Measurements from ENCODE around the gene CMSS1. TPM values are rescaled to one million over a fixed set of nuclear protein-coding genes. Genes with fewer than 3 reads are reported as not detected.

CMSS1 gene
- total RNA-seq, 1 experiment from 2014 or later, result 117 TPM

DNA sequence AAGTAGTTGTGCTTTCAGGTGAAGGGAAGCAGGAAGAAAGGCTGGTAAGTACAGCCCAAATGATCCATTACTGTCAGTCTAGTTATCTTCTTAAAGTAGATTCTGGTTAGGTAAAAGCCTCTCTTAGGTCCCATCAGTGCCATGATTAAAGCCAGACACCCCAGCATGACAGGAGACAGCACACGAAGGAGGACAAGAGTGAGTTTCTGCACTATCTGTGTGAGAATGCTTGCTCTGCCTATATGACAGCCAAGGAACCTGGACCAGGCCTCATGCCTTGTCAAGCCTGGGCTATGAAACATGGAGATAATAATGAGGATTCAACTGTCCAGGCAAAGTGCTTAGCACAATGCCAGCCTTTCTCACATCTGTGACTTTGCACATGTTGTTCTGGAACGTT is 310.1 kb downstream of the CMSS1 start:
- Mint-ChIP-seq H3K27me3 (ENCODE audit: insufficient read depth, unreplicated experiment) (no peaks in the 10 kb centered on the region), H3K9me3 (ENCODE audit: unreplicated experiment) (no peaks in the 10 kb centered on the region), H3K36me3 (ENCODE audit: insufficient read depth, unreplicated experiment) (no peaks in the 10 kb centered on the region), H3K4me1 (ENCODE audit: insufficient read depth, unreplicated experiment) (peaks cover 11% of the 10 kb centered on the region), H3K27ac (ENCODE audit: low read depth, unreplicated experiment) (no peak overlapping the region), H3K4me3 (ENCODE audit: unreplicated experiment) (no peak overlapping the region)
- no peak for DNase-seq (ENCODE audit: unreplicated experiment)
- TF ChIP-seq, protein P1, sequence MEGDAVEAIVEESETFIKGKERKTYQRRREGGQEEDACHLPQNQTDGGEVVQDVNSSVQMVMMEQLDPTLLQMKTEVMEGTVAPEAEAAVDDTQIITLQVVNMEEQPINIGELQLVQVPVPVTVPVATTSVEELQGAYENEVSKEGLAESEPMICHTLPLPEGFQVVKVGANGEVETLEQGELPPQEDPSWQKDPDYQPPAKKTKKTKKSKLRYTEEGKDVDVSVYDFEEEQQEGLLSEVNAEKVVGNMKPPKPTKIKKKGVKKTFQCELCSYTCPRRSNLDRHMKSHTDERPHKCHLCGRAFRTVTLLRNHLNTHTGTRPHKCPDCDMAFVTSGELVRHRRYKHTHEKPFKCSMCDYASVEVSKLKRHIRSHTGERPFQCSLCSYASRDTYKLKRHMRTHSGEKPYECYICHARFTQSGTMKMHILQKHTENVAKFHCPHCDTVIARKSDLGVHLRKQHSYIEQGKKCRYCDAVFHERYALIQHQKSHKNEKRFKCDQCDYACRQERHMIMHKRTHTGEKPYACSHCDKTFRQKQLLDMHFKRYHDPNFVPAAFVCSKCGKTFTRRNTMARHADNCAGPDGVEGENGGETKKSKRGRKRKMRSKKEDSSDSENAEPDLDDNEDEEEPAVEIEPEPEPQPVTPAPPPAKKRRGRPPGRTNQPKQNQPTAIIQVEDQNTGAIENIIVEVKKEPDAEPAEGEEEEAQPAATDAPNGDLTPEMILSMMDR (IDR thresholded peaks at IDR 0.05; ENCODE audit: unreplicated experiment), result no peak
- ChIA-PET CTCF (no interaction called here), POLR2A (no interaction called here)
- BruUV-seq (replicated peaks), result no TSS peak
- intact Hi-C loops (cut with micrococcal nuclease), result no loop called here

DNA sequence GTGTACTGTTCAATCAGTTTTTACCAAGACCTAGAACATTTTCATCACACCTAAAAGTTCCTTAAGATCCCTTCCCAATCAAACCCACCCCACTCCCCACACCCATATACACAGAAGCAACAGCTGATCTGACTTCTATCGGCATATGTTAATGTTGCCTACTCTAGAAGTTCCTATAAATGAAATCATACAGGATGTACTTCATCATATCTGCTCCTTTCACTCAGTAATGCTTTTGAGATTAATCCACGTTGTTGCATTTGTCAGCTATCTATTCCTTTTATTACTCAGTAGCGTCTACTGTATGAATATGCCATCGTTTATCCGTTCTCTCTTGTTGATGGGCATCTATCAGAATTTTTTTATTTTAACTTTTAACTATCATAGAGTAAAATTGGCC is 310.9 kb downstream of the CMSS1 start:
- BruUV-seq (replicated peaks), result no TSS peak
- Mint-ChIP-seq H3K4me1 (ENCODE audit: insufficient read depth, unreplicated experiment) (peaks cover 11% of the 10 kb centered on the region), H3K27me3 (ENCODE audit: insufficient read depth, unreplicated experiment) (no peaks in the 10 kb centered on the region), H3K9me3 (ENCODE audit: unreplicated experiment) (no peaks in the 10 kb centered on the region), H3K4me3 (ENCODE audit: unreplicated experiment) (no peak overlapping the region), H3K36me3 (ENCODE audit: insufficient read depth, unreplicated experiment) (no peaks in the 10 kb centered on the region), H3K27ac (ENCODE audit: low read depth, unreplicated experiment) (no peak overlapping the region)
- no peak for DNase-seq (ENCODE audit: unreplicated experiment)
- TF ChIP-seq, protein P1 (IDR thresholded peaks at IDR 0.05; ENCODE audit: unreplicated experiment), result no peak
- ChIA-PET CTCF (no interaction called here), POLR2A (no interaction called here)
- intact Hi-C loops (cut with micrococcal nuclease), result no loop called here

DNA sequence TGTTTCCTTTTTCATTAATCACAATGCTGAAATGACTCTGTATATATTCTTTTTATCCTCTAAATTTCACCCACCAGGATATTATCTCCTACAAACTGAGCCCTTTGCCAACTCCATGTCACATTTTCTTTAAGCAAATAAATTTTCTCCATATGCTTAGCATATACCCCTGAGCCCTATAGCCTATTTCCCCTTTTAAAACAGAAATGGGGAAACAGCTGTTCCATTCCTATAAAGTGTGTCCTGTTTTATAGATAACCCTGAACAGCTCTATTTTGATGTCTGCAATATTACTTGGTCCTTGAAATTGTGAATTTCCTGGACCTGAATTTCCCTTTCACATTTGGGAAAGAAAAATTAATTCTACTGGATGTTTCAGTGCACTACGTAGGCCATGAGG is 312.3 kb downstream of the CMSS1 start:
- POLR2A ChIA-PET, result no interaction called here
- no TSS peak for BruUV-seq (replicated peaks)
- Mint-ChIP-seq H3K4me3 (ENCODE audit: unreplicated experiment) (no peak overlapping the region), H3K4me1 (ENCODE audit: insufficient read depth, unreplicated experiment) (peaks cover 9% of the 10 kb centered on the region), H3K27ac (ENCODE audit: low read depth, unreplicated experiment) (no peak overlapping the region), H3K27me3 (ENCODE audit: insufficient read depth, unreplicated experiment) (no peaks in the 10 kb centered on the region), H3K9me3 (ENCODE audit: unreplicated experiment) (no peaks in the 10 kb centered on the region), H3K36me3 (ENCODE audit: insufficient read depth, unreplicated experiment) (no peaks in the 10 kb centered on the region)
- CTCF ChIA-PET, result interaction anchor here (0.6 to 0.8 kb wide), 4 partner anchors 59 to 612 kb away, joined by 3 read pairs; no protein-coding TSS in a partner anchor
- DNase-seq (ENCODE audit: unreplicated experiment), result no peak
- TF ChIP-seq, protein P1 (IDR thresholded peaks at IDR 0.05; ENCODE audit: unreplicated experiment), result no peak
- intact Hi-C loops (cut with micrococcal nuclease), result no loop called here

DNA sequence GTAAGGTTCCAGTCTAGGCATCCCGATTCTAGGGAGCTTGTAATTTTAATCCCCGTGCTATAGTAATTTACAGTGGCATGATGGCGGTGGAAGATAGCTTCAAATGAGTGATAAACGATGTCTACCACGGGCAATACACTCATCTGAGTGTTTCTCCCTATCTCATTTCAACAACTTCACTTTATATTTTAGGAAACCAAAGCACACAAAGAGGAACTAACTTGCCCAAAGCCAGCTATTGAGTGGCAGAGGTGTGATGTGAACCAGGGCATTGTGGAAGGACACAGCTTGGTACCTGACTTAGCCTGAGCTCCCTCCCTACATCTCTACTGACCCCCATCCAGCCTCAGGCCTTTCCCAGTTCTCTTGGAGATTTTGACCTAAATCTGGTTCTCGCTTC is 313.6 kb downstream of the CMSS1 start:
- Mint-ChIP-seq H3K4me1 (ENCODE audit: insufficient read depth, unreplicated experiment) (no peaks in the 10 kb centered on the region), H3K4me3 (ENCODE audit: unreplicated experiment) (no peak overlapping the region), H3K27me3 (ENCODE audit: insufficient read depth, unreplicated experiment) (no peaks in the 10 kb centered on the region), H3K9me3 (ENCODE audit: unreplicated experiment) (no peaks in the 10 kb centered on the region), H3K36me3 (ENCODE audit: insufficient read depth, unreplicated experiment) (no peaks in the 10 kb centered on the region), H3K27ac (ENCODE audit: low read depth, unreplicated experiment) (no peak overlapping the region)
- TF ChIP-seq, protein P1 (IDR thresholded peaks at IDR 0.05; ENCODE audit: unreplicated experiment), result no peak
- no peak for DNase-seq (ENCODE audit: unreplicated experiment)
- no TSS peak for BruUV-seq (replicated peaks)
- intact Hi-C loops (cut with micrococcal nuclease), result no loop called here
- ChIA-PET POLR2A (interaction anchor here (0.6 kb wide), 1 partner anchor 14 kb away, joined by 4 read pairs; no protein-coding TSS in a partner anchor), CTCF (no interaction called here)

Data from MCF 10A (cell line).